ENCODE data around the gene FLNB.

Gene FLNB, protein sequence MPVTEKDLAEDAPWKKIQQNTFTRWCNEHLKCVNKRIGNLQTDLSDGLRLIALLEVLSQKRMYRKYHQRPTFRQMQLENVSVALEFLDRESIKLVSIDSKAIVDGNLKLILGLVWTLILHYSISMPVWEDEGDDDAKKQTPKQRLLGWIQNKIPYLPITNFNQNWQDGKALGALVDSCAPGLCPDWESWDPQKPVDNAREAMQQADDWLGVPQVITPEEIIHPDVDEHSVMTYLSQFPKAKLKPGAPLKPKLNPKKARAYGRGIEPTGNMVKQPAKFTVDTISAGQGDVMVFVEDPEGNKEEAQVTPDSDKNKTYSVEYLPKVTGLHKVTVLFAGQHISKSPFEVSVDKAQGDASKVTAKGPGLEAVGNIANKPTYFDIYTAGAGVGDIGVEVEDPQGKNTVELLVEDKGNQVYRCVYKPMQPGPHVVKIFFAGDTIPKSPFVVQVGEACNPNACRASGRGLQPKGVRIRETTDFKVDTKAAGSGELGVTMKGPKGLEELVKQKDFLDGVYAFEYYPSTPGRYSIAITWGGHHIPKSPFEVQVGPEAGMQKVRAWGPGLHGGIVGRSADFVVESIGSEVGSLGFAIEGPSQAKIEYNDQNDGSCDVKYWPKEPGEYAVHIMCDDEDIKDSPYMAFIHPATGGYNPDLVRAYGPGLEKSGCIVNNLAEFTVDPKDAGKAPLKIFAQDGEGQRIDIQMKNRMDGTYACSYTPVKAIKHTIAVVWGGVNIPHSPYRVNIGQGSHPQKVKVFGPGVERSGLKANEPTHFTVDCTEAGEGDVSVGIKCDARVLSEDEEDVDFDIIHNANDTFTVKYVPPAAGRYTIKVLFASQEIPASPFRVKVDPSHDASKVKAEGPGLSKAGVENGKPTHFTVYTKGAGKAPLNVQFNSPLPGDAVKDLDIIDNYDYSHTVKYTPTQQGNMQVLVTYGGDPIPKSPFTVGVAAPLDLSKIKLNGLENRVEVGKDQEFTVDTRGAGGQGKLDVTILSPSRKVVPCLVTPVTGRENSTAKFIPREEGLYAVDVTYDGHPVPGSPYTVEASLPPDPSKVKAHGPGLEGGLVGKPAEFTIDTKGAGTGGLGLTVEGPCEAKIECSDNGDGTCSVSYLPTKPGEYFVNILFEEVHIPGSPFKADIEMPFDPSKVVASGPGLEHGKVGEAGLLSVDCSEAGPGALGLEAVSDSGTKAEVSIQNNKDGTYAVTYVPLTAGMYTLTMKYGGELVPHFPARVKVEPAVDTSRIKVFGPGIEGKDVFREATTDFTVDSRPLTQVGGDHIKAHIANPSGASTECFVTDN (N-terminal part only)

DNA sequence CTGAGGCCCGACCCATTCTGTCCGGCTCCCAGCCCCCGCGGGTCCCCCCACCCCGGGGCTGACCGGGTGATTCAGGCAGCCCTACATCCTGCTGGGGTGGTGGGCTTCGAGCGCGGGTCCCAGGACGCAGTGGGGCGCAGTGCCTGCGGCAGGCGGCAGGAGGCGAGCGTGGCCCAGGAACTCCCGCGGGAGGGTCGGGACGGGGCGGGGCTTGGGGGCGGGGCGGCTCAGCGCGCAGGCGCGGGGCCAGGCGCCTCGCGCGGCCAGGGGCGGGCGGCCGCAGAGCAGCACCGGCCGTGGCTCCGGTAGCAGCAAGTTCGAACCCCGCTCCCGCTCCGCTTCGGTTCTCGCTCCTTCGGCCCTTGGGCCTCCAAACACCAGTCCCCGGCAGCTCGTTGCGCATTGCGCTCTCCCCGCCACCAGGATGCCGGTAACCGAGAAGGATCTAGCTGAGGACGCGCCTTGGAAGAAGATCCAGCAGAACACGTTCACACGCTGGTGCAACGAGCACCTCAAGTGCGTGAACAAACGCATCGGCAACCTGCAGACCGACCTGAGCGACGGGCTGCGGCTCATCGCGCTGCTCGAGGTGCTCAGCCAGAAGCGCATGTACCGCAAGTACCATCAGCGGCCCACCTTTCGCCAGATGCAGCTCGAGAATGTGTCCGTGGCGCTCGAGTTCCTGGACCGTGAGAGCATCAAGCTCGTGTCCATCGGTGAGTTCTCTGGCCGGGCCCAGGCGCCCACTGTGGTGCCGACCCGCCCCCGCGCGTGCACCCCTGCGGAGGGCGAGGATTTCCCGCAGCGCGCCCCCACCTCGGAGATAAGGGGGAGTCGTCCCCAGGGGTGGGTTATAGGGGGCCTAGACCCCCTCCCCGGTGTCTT, at the start of gene FLNB:
TSS of gene FLNB (plus strand) at position 282 of the 885 bp plus-strand sequence. CDS start at position 425, 143 bp downstream.
- peak; percentile 62 to 78 (median 63) for DNase-seq (ENCODE audit: low read depth in 3 of 3)

GRCh38 chr3:57958642-57959422, 49.4 kb upstream of the FLNB start:
- DNase-seq (ENCODE audit: low read depth in 3 of 3), result no peak

DNA sequence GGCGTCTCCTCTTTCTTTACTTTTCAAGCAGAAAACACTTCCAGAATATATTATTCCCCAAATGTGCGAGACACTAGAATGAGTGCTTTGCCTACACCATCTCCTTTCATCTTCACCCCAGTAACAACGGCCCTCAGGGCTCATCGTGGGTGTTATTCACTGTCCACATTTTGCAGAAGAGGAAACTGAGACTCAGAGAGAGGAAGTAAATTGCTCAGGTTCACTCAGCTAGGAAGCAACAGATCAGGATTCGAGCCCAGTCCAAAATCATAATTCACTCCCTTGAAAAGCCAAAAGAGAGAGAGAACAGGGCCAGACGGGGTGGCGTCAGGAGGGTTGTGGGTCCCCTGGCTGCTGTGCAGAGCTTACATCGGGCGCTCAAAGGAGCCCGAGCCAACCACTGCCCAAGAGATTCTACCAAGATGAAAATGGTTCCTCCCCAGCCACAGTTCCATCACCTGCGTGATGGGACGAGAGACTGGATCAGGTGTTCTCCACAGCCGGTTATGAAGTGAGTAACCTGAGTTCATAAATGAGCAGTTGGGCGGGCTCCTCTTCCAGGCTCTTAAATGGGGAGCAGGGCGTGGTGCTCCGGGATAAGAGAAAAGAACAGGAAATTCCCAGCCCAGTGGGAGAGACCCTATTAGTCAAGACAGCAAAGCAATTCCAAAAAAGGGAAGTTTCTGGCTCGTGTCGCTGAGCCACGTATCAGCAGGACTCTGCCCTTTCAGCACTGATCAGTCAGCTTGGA, 48.6 kb upstream of the FLNB start:
- DNase-seq (ENCODE audit: low read depth in 3 of 3), result no peak

DNA sequence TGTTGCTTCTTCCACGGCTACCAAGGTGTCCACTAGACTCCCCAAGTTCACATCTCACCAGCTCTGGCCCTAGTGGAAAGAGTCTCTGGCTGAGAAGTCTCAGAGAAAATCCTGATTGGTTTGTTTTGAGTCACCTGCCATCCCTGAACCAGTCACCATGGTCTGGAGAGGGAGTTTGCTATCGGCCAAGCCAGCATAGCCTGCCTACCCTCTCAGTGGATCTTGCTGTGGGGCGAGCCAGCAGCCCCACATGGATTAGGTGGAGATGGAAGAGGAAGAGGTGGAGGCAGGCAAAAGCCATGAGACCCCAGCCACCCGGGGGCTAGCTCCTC, 48.1 kb upstream of the FLNB start:
- DNase-seq (ENCODE audit: low read depth in 3 of 3), result no peak

- DNase-seq (ENCODE audit: low read depth in 3 of 3), result no peak
Measured at GRCh38 chr3:57961177-57961827, 46.9 kb upstream of the FLNB start.

DNA sequence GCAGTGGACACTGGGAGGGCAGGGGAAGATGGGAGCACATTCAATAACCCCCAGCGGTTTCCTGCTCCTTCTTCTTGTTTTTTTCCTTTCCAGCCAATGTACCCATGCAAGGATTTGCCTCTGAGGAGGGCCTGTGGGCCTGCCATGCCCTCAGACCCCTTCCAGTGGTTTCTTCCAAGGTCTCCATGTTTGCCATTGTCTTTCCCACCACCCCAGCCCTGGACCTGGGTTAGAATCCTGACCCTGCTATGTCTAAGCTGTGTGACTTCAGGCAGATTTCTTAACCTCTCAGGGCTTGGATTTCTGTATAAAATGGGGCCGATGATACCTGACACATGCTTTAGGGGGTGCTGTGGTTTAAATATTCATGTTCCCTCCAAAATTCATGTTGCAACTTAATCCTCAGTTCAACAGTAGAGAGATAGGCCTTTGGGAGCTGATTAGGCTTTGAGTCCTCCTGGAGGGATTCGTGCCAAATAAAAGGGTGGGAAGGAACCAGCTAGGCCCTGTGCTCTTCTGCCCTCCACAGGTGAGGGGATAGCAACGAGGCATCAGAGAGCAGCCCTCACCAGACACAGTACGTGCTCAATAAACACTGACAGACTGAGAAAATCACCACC, 46.3 kb upstream of the FLNB start:
- no peak for DNase-seq (ENCODE audit: low read depth in 3 of 3)

DNA sequence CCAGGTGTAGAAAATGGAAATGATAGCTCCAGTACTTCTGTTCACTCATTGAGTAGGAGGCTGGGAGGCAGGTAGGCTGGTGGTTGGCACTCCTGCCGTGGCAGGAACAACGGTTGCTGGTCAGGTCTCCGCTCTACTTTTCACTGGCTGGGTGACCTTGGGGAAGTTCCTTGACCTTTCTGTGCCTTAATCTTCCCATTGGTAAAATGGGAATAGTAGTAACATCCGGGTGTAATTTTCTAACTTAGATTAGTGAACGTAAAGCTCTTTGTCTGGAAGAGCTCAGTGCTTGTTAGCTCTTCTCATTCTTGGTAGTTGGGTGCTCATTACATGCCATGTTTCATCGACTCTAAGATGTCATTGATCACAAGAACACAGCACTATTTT, 45.8 kb upstream of the FLNB start:
- DNase-seq (ENCODE audit: low read depth in 3 of 3), result no peak

DNA sequence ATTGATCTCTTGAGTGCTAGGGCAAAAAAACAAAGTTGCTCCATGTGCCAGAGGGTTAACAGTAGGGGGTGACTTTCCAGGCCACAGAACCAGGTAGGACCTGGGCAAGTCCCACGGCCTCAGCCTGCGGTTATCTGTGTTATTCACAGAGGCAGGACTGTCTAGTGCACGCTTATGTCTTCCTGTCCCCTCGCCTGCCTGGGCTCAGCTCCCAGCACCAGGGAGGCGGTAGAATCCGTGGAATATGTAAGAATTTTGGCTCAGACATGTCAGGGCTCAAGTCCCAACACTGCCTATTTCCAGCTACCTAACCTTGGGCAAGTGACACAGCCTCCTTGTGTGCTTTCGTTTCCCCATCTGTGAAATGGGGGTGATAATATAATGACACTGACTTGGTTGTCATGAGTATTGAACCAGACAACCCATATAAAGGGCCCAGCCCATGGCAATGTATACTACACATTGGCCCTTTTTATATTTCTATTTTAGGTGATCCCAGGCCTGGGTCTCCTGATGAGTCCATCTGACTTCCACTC, 44.3 kb upstream of the FLNB start:
- no peak for DNase-seq (ENCODE audit: low read depth in 3 of 3)

DNA sequence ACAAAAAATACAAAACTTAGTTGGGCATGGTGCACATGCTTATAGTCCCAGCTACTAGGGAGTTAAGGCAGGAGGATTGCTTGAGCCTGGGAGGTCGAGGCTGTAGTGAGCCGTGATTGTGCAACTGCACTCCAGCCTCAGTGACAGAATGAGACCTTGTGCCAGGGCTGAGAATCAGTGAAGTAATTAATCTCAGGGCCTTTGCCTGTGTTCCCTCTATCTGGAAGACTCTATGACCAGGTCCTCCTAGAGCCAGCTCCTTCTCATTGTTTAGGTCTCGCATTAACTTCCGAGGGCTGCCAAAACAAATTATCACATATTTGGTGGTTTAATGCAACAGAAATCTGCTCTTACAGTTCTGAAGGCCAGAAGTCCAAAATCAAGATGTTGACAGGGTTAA, 41.4 kb upstream of the FLNB start:
- DNase-seq (ENCODE audit: low read depth in 3 of 3), result no peak

GRCh38 chr3:57967590-57967989, 40.6 kb upstream of the FLNB start:
- no peak for DNase-seq (ENCODE audit: low read depth in 3 of 3)

DNA sequence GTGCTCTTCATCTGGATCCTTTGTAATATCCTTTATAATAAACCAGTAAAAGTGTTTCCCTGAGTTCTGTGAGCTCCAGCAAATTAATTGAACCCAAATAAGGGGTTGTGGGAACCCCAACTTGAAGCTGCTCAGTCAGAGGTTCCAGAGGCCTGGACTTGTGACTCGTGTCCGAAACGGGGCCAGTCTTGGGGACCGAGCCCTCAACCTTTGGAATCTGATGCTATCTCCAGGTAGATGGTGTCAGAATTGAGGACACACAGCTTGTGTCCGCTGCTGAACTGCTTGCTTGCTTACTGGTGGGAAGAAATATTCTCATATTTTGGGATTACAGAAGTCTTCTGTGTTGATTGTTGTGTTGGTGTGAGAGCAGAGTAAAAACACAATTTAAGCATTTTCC, 39.7 kb upstream of the FLNB start:
- DNase-seq (ENCODE audit: low read depth in 3 of 3), result no peak

DNA sequence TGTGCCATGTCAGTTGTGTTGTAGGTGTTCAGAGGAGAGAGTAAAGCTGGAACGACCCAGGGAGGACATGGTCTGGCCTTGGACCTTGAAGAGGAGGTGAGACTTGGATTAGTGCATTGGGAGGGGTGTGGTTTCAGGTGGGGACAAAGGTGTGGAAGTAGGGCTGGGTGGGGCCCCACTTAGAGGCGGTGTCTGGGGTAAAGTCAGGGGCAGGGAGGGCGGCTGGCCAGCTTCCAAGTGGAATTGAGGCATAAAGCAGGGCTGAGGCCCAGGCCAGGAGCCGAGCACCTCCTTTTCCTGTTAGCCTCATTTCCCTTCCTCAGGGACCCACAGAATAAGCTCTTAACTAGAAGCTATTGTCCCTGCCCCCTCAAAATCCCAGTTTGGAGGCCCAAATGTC, 36.2 kb upstream of the FLNB start:
- no peak for DNase-seq (ENCODE audit: low read depth in 3 of 3)

DNA sequence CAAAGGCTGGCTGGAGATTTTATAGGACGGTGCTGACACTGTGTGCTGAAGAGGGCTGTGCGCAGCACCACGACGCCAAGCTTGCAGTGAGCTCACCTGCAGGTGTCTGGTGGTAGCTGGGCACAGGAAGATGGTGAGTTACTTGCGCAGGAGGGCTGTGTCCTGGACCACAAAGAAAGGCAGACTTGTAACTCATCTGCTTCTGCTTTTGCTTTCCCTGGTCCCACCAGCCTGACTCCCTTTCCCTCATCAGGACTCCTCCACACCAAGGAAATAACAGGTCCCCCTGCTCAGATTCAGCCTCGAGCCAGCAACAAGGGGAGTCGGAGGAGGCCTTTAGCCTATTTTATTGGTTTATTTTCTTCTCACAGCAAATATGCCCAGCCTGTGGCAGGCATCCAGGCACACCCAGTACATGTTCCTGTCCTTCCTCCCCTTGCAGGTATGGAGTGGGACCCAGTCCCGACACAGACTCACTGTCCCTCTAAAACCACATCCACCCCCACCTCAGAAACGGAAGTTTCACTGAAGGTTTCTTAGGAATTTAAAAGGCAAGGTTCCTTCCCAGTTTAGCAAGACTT, 35.6 kb upstream of the FLNB start:
- DNase-seq (ENCODE audit: low read depth in 3 of 3), result no peak

DNA sequence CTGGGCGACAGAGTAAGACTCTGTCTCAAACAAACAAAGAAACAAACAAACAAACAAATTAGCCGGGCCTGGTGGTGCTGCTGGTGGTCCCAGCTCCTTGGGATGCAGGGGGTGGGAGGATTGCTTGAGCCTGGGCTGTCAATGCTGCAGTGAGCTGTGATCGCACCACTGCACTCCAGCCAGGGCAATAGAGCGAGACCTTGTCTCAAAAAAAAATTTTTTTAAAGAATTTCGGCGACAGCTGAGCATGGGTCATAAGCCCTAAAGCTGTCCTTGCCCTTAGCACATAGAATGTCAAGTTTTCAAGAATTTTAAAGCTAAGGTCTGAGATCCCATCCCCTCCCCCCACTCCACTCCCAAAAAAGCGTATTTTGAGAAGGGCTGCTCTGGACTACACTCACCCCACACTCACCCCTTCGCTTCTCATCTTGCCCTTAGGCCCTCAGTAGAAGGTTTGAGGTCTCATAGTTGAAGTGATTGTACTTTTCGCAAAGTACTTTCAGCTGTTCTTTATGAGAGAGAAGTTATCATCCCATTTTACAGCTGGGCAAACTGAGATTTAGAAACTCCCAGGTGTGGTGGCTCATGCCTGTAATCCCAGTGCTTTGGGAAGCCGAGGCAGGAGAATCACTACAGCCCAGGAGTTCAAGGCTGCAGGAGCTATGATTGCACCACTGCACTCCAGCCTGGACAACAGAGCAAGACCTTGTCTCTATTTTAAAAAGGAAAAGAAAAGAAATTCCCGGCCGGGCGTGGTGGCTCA, 34.3 kb upstream of the FLNB start:
- no peak for DNase-seq (ENCODE audit: low read depth in 3 of 3)

GRCh38 chr3:57974796-57975388, 33.3 kb upstream of the FLNB start:
- DNase-seq (ENCODE audit: low read depth in 3 of 3), result no peak

- no peak for DNase-seq (ENCODE audit: low read depth in 3 of 3)
Measured at GRCh38 chr3:57977818-57978235, 30.4 kb upstream of the FLNB start.

DNA sequence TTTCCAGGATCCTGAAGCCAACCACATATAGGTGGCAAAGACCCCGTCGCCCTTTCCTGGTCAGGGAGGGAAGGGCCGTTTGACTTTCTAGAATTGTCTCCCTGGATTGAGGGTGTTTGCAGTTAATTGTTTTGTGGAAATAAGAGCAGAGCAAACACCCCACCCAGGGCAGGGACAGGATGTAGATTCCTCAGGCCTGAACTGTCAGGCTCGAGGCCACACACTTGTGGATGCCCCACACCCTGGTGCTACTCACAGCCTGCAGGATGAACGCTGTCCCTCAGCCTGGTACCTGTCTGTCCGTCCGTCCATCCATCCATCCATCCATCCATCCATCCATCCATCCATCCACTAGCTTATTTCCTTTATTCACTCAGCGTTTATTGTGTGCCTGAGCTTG, 29.9 kb upstream of the FLNB start:
- DNase-seq (ENCODE audit: low read depth in 3 of 3), result no peak
